HG03060 (cell line): Measurements from ENCODE around the gene CDC25C.

Experiments
- ATAC-seq: cut with Tn5 transposase; IDR thresholded peaks from one replicate; pipeline ENCODE4 v1.9.1; 2021; ENCODE audit warnings: low read depth, moderate number of reproducible peaks; ENCODE audit not compliant: unreplicated experiment

CDC25C gene

DNA sequence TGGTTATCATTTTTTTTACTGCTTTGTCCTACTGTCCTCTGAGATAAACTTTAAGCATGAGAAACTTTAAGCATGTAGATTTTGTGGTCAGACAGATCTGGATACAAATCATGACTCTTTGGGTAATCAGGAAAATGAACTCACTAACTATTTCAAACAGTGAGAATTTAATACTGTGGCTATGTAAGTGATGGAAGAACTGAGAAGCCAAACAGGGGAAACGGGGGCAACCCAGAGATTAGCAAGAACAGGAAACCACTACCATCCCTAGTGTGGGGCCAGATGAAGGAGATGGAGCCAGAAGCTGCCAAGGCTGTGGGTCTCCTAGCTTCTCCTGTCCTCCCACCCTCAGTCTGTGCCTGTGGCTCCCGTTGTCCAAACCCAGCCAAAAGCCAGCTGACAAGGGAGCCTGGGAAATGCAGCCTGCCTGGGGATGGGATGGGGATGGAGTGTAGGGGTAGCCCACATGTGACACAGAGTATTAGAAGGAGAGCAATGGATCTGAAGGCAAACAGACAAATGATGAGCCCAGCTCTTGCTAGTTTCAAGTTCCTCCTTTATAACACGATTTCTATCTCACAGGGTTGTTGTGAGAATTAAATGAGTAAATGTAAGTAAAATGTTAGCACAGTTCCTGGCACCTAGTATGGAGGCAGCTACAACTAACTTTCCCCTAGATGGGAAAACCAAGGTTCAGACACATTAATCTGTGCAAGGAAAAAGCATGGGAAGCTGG is 90.8 kb downstream of the CDC25C start:
- no peak for ATAC-seq

DNA sequence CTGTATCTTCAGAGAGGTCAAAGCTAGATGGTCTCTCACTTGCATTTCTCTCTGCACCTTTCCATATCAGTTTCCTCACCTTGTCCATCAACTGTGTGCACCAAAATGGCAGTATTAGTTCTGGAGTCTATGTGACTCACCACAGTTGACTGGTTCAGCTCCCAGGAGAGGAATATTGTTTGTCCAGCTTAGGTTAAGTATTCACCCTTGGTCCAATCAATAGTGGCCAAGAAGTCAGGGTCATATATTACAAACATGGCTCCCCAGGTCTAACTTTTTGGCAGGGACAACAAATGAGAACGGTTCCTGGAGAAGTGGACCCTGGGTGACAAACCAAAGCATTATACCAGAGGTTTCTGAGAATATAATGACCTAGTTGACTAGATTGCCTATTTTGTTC is 93.6 kb downstream of the CDC25C start:
- ATAC-seq, result no peak
